Parathyroid adenoma (tissue), 2 donors: ENCODE results near the gene KMT2C.

Source experiments
- H2AFZ ChIP-seq: fragments of 300-600 bp; sonication (generic); one replicate; pipeline ENCODE4 v1.7.0; 2017; ENCODE audit warnings: antibody characterized with exemption, mild to moderate bottlenecking
- H3K27ac ChIP-seq: fragments of 300-600 bp; sonication (generic); one replicate; pipeline ENCODE4 v1.7.0; 2017
- H3K27me3 ChIP-seq: fragments of 300-600 bp; sonication (generic); one replicate; pipeline ENCODE4 v1.7.0; 2017; ENCODE audit warnings: low read length; ENCODE audit not compliant: control insufficient read depth, insufficient read depth
- H3K36me3 ChIP-seq: fragments of 300-600 bp; sonication (generic); one replicate; pipeline ENCODE4 v1.7.0; 2017; ENCODE audit warnings: low read length; ENCODE audit not compliant: control insufficient read depth, insufficient read depth
- H3K4me1 ChIP-seq: fragments of 300-600 bp; sonication (generic); one replicate; pipeline ENCODE4 v1.7.0; 2017; ENCODE audit warnings: control low read depth
- H3K4me2 ChIP-seq: fragments of 300-600 bp; sonication (generic); one replicate; pipeline ENCODE4 v1.7.0; 2017; ENCODE audit warnings: low read length
- H3K4me3 ChIP-seq: fragments of 300-600 bp; sonication (generic); one replicate; pipeline ENCODE4 v1.7.0; 2017; ENCODE audit warnings: low read depth, low read length
- H3K79me2 ChIP-seq: fragments of 300-600 bp; sonication (generic); one replicate; pipeline ENCODE4 v1.7.0; 2017; ENCODE audit warnings: control low read depth
- H3K9ac ChIP-seq: fragments of 300-600 bp; sonication (generic); one replicate; pipeline ENCODE4 v1.7.0; 2017; ENCODE audit warnings: mild to moderate bottlenecking
- H3K9me3 ChIP-seq: fragments of 300-600 bp; sonication (generic); one replicate; pipeline ENCODE4 v1.7.0; 2017; ENCODE audit warnings: low read length; ENCODE audit not compliant: control insufficient read depth
- TF ChIP-seq, protein P1 (sequence below): fragments of 300-600 bp; sonication (generic); IDR thresholded peaks from one replicate; pipeline ENCODE4 v1.7.0; 2017; ENCODE audit warnings: antibody characterized with exemption, mild to moderate bottlenecking
- donor health status: primary hyperparathyroidism.

The KMT2C gene

GRCh38 chr7:152351168-152351567, 84.6 kb downstream of the KMT2C start:
- Histone ChIP-seq H2AFZ (no peak overlapping the region), H3K79me2 (peaks cover 51% of the 10 kb centered on the region), H3K4me1 (no peaks in the 10 kb centered on the region), H3K9ac (no peak overlapping the region), H3K27me3 (no peaks in the 10 kb centered on the region), H3K9me3 (no peaks in the 10 kb centered on the region), H3K27ac (no peak overlapping the region), H3K4me2 (no peak overlapping the region), H3K36me3 (no peaks in the 10 kb centered on the region), H3K4me3 (no peak overlapping the region)
- TF ChIP-seq, protein P1, sequence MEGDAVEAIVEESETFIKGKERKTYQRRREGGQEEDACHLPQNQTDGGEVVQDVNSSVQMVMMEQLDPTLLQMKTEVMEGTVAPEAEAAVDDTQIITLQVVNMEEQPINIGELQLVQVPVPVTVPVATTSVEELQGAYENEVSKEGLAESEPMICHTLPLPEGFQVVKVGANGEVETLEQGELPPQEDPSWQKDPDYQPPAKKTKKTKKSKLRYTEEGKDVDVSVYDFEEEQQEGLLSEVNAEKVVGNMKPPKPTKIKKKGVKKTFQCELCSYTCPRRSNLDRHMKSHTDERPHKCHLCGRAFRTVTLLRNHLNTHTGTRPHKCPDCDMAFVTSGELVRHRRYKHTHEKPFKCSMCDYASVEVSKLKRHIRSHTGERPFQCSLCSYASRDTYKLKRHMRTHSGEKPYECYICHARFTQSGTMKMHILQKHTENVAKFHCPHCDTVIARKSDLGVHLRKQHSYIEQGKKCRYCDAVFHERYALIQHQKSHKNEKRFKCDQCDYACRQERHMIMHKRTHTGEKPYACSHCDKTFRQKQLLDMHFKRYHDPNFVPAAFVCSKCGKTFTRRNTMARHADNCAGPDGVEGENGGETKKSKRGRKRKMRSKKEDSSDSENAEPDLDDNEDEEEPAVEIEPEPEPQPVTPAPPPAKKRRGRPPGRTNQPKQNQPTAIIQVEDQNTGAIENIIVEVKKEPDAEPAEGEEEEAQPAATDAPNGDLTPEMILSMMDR = no peak

GRCh38 chr7:152347888-152348287, 87.9 kb downstream of the KMT2C start:
- H3K27ac ChIP-seq = no peak overlapping the region
- H3K9ac ChIP-seq = no peak overlapping the region
- TF ChIP-seq, protein P1 = no peak
- no peak overlapping the region for H2AFZ ChIP-seq
- H3K9me3 ChIP-seq = no peaks in the 10 kb centered on the region
- peaks cover 34% of the 10 kb centered on the region for H3K79me2 ChIP-seq
- H3K4me1 ChIP-seq = no peaks in the 10 kb centered on the region
- H3K27me3 ChIP-seq = no peaks in the 10 kb centered on the region
- H3K4me2 ChIP-seq = no peak overlapping the region
- H3K36me3 ChIP-seq = no peaks in the 10 kb centered on the region
- H3K4me3 ChIP-seq = no peak overlapping the region

DNA sequence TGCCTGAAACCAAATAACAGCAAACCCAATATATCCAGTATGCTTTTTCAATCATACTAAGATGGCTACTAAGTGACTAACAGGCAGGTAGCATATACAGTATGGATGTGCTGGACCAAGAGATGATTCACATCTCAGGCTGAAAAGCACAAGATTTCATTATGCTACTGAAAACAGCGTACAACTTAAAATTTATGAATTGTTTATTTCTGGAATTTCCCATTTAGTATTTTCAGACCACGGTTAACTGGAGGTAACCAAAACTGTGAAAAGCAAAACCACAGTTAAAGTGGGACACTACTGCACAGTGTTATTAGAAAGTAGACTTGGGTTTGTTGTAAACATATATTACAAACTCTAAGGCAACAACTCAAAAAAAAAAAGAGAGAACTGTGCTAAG, 91.5 kb downstream of the KMT2C start:
- no peak overlapping the region for H3K27ac ChIP-seq
- no peak overlapping the region for H3K9ac ChIP-seq
- H3K4me2 ChIP-seq = no peak overlapping the region
- TF ChIP-seq, protein P1 = no peak
- H3K79me2 ChIP-seq = peaks cover 39% of the 10 kb centered on the region
- no peaks in the 10 kb centered on the region for H3K27me3 ChIP-seq
- no peak overlapping the region for H2AFZ ChIP-seq
- no peaks in the 10 kb centered on the region for H3K36me3 ChIP-seq
- no peak overlapping the region for H3K4me3 ChIP-seq
- H3K4me1 ChIP-seq = no peaks in the 10 kb centered on the region
- H3K9me3 ChIP-seq = no peaks in the 10 kb centered on the region

DNA sequence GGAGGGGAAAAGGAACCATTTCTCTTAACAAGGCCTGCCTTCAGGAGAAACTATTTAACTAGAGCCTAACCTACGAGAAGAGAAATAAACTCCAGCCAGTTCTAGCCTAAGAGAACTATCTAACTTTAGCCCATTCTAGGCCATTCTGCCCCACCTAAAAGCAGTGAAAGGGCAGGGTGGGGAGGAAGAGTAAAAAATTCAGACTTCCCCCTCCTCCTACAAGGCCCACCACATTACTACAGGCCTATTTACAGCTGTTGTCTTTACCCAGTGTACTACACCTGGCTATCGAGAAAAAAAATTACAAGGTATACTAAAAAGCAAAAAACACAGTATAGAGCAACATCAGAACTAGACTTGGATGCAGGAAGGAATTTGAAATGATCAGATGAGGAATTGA, 93.0 kb downstream of the KMT2C start:
- H3K27me3 ChIP-seq = no peaks in the 10 kb centered on the region
- no peak overlapping the region for H3K9ac ChIP-seq
- H3K27ac ChIP-seq = no peak overlapping the region
- no peaks in the 10 kb centered on the region for H3K36me3 ChIP-seq
- H3K9me3 ChIP-seq = no peaks in the 10 kb centered on the region
- H3K4me2 ChIP-seq = no peak overlapping the region
- H2AFZ ChIP-seq = no peak overlapping the region
- H3K4me3 ChIP-seq = no peak overlapping the region
- TF ChIP-seq, protein P1 = no peak
- H3K4me1 ChIP-seq = no peaks in the 10 kb centered on the region
- peaks cover 35% of the 10 kb centered on the region for H3K79me2 ChIP-seq

GRCh38 chr7:152341914-152342236, 93.9 kb downstream of the KMT2C start:
- peaks cover 39% of the 10 kb centered on the region for H3K79me2 ChIP-seq
- H3K4me1 ChIP-seq = no peaks in the 10 kb centered on the region
- H3K27me3 ChIP-seq = no peaks in the 10 kb centered on the region
- H3K27ac ChIP-seq = no peak overlapping the region
- H2AFZ ChIP-seq = no peak overlapping the region
- TF ChIP-seq, protein P1 = no peak
- H3K9ac ChIP-seq = no peak overlapping the region
- no peaks in the 10 kb centered on the region for H3K9me3 ChIP-seq
- no peaks in the 10 kb centered on the region for H3K36me3 ChIP-seq
- H3K4me2 ChIP-seq = no peak overlapping the region
- no peak overlapping the region for H3K4me3 ChIP-seq
